ENCODE results near the gene CCDC78. TPM values are rescaled to one million over a fixed set of nuclear protein-coding genes. Genes with fewer than 3 reads are reported as not detected.

CCDC78 gene
- total and polyA plus RNA-seq, 2 of the 13 experiments (the other 11 are each of a cell fraction or from before 2014, with no cell fraction given), result 0.53 to 1.5 TPM

DNA sequence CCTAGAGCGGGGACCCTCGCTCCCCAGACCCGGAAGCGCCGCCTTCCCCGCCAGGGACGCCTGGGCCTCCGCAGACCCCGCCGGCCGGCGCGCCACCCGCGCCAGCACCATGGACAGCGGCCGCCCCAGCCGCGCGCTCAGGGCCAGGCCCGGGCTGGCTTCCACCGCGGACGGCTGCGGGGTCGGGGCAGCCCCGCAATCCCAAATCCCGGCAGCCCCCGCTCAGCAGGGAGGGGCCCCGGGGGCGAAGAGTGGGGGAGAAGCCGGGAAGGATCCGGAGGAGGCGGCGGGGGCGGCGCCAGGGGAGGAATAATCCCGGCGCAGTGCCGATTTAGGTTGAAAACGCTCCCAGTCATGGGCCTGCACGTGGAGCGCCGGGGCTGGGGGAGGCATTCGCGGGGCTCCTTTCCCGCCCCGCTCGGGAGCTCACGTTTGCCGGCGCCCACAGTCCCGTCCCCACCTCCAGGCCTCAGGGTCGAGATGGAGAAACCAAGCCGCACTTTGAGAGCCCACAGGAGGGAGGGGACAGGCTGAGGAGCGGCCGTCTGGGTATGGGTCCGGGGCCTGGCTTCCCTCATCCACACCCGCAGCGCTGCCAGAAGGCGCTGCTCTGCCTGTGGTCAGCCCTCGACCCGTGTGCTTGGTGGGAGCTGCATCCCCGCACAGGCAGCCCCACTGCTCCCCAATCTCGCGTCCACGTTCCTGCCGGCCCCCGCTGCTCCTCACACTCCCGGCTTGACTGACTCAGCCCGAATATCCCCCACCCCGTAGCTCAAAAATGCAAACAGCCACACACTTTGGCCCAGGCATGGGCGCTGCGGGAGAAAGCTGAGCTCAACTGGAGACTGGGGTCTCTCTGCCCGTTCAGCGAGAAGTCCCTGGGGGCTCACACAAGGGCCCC is 25.3 kb downstream of the CCDC78 start (continued):
- TF ChIP-seq, protein P1, sequence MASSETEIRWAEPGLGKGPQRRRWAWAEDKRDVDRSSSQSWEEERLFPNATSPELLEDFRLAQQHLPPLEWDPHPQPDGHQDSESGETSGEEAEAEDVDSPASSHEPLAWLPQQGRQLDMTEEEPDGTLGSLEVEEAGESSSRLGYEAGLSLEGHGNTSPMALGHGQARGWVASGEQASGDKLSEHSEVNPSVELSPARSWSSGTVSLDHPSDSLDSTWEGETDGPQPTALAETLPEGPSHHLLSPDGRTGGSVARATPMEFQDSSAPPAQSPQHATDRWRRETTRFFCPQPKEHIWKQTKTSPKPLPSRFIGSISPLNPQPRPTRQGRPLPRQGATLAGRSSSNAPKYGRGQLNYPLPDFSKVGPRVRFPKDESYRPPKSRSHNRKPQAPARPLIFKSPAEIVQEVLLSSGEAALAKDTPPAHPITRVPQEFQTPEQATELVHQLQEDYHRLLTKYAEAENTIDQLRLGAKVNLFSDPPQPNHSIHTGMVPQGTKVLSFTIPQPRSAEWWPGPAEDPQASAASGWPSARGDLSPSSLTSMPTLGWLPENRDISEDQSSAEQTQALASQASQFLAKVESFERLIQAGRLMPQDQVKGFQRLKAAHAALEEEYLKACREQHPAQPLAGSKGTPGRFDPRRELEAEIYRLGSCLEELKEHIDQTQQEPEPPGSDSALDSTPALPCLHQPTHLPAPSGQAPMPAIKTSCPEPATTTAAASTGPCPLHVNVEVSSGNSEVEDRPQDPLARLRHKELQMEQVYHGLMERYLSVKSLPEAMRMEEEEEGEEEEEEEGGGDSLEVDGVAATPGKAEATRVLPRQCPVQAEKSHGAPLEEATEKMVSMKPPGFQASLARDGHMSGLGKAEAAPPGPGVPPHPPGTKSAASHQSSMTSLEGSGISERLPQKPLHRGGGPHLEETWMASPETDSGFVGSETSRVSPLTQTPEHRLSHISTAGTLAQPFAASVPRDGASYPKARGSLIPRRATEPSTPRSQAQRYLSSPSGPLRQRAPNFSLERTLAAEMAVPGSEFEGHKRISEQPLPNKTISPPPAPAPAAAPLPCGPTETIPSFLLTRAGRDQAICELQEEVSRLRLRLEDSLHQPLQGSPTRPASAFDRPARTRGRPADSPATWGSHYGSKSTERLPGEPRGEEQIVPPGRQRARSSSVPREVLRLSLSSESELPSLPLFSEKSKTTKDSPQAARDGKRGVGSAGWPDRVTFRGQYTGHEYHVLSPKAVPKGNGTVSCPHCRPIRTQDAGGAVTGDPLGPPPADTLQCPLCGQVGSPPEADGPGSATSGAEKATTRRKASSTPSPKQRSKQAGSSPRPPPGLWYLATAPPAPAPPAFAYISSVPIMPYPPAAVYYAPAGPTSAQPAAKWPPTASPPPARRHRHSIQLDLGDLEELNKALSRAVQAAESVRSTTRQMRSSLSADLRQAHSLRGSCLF (CRISPR knock-in tag; IDR thresholded peaks at IDR 0.05; ENCODE audit: borderline replicate concordance), result no peak
- TF ChIP-seq ZFAT (CRISPR knock-in tag; conservative IDR thresholded peaks at IDR 0.05), result no peak
- no peak for TF ChIP-seq ATF1 (CRISPR knock-in tag; IDR thresholded peaks at IDR 0.05)
- TF ChIP-seq, protein P2, sequence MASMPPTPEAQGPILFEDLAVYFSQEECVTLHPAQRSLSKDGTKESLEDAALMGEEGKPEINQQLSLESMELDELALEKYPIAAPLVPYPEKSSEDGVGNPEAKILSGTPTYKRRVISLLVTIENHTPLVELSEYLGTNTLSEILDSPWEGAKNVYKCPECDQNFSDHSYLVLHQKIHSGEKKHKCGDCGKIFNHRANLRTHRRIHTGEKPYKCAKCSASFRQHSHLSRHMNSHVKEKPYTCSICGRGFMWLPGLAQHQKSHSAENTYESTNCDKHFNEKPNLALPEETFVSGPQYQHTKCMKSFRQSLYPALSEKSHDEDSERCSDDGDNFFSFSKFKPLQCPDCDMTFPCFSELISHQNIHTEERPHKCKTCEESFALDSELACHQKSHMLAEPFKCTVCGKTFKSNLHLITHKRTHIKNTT (CRISPR knock-in tag; IDR thresholded peaks at IDR 0.05), result no peak
- TF ChIP-seq, protein P3, sequence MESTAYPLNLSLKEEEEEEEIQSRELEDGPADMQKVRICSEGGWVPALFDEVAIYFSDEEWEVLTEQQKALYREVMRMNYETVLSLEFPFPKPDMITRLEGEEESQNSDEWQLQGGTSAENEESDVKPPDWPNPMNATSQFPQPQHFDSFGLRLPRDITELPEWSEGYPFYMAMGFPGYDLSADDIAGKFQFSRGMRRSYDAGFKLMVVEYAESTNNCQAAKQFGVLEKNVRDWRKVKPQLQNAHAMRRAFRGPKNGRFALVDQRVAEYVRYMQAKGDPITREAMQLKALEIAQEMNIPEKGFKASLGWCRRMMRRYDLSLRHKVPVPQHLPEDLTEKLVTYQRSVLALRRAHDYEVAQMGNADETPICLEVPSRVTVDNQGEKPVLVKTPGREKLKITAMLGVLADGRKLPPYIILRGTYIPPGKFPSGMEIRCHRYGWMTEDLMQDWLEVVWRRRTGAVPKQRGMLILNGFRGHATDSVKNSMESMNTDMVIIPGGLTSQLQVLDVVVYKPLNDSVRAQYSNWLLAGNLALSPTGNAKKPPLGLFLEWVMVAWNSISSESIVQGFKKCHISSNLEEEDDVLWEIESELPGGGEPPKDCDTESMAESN (CRISPR knock-in tag; conservative IDR thresholded peaks at IDR 0.05), result peak; percentile 79; the same call in 1 of the 2 replicates
- no peak for TF ChIP-seq EP300 (IDR thresholded peaks at IDR 0.05; ENCODE audit: low read depth in 2 of 2, low read length in 2 of 2)
- TF ChIP-seq EP300 (CRISPR knock-in tag; IDR thresholded peaks at IDR 0.05; ENCODE audit: borderline replicate concordance), result no peak
- no peak for TF ChIP-seq STAG1 (CRISPR knock-in tag; IDR thresholded peaks at IDR 0.05)
- no peak for TF ChIP-seq NFKBIZ (CRISPR knock-in tag; IDR thresholded peaks at IDR 0.05)
- TF ChIP-seq ELF3 (CRISPR knock-in tag; IDR thresholded peaks at IDR 0.05), result peak; percentile 69
- 0 out of 2 replicates have a peak, but pooled peaks have one; percentile 46 for TF ChIP-seq ZNF263 (CRISPR knock-in tag; IDR thresholded peaks at IDR 0.05)
- no peak for TF ChIP-seq NFE2L1 (CRISPR knock-in tag; IDR thresholded peaks at IDR 0.05; ENCODE audit: borderline replicate concordance)
- peak; percentile 88 for TF ChIP-seq ZNF607 (CRISPR knock-in tag; IDR thresholded peaks at IDR 0.05; ENCODE audit: borderline replicate concordance)
- no peak for TF ChIP-seq ZNF850 (CRISPR knock-in tag; conservative IDR thresholded peaks at IDR 0.05)
- 0 out of 2 replicates have a peak, but pooled peaks have one; percentile 14 for TF ChIP-seq JUNB (CRISPR knock-in tag; IDR thresholded peaks at IDR 0.05; ENCODE audit: borderline replicate concordance)
- no peak for TF ChIP-seq ZNF569 (CRISPR knock-in tag; IDR thresholded peaks at IDR 0.05; ENCODE audit: borderline replicate concordance)
- no peak for TF ChIP-seq TBX3 (IDR thresholded peaks at IDR 0.05; ENCODE audit: borderline replicate concordance)
- TF ChIP-seq TEAD2 (CRISPR knock-in tag; IDR thresholded peaks at IDR 0.05), result 0 out of 2 replicates have a peak, but pooled peaks have one; percentile 62
- no peak for TF ChIP-seq PHF8 (CRISPR knock-in tag; IDR thresholded peaks at IDR 0.05)
- TF ChIP-seq MIER3 (CRISPR knock-in tag; IDR thresholded peaks at IDR 0.05; ENCODE audit: borderline replicate concordance), result no peak
- TF ChIP-seq TEAD3 (CRISPR knock-in tag; optimal IDR thresholded peaks at IDR 0.05; ENCODE audit: borderline replicate concordance), result no peak
